ENCODE results near the gene IDI2. TPM values are rescaled to one million over a fixed set of nuclear protein-coding genes. Genes with fewer than 3 reads are reported as not detected.

Gene IDI2
- total and polyA plus RNA-seq, 2 donors (not counting 1 experiment from before 2014, with no cell fraction given), result not detected

DNA sequence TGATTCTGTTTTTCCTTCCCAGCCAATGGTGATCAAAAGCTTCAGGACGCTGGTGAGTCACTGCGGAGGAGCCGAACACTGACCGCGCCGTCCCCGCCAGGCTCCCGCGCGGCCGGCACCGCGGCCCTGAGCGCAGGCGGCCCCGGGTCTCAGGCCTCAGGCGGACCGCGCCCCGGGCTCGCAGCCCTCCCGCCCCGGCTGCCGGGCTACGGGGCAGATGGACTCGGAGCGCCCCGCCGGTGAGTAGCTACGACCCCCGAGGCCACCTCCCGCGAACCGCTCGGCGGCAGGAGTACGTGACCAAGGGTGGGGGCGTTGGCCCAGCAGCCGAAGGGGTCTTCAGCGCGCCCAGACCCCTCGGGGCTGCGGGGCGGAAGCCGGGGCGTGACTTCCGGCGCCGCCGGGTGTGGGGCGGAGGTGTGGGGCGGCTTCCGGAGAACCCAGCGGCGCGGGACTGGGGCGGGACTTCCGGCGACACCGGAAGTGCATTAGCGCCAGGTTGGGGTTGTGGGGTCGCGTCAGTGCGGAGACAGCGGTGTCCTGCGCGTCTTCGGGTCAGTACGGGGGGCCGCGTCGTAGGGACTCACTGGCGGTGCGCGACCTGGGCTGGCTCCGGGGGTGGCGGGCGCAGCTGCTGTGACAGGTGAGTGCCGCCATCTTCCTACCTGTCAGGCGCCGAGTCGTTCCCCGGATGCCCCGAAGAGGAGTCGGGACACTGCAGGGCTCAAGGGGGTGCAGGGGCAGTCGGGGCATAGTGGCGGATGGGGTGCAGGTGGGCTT is 30.9 kb upstream of the IDI2 start, which contains the start of gene WDR37:
Gene WDR37 (plus strand): TSS at position 60 of the 780 bp plus-strand sequence. CDS start 15,771 bp downstream, outside the sequence.
- H3K4me2 ChIP-seq (ENCODE audit: extremely low read depth, insufficient read depth, low read length), result peak within 1 kb of the TSS; percentile 88
- peak within 1 kb of the TSS; percentile 100 for H3K9ac ChIP-seq (ENCODE audit: insufficient read depth, low read length)
- H3K27me3 ChIP-seq (ENCODE audit: control insufficient read depth, insufficient read depth, low read length), result no peaks in the 10 kb centered on the region
- H3K27ac ChIP-seq (ENCODE audit: insufficient read depth, low read length), result peak within 1 kb of the TSS; percentile 99
- no peaks in the 10 kb centered on the region for H3K9me3 ChIP-seq (ENCODE audit: control insufficient read depth, insufficient read depth, low read depth, low read length)
- peaks cover 4% of the 10 kb centered on the region for H3K4me1 ChIP-seq (ENCODE audit: control insufficient read depth, extremely low read depth, insufficient read depth, low read length)
- peak; percentile 88 to 90 for DNase-seq (ENCODE audit: low read depth in 2 of 2)
- H2AFZ ChIP-seq (ENCODE audit: low read length), result peak within 1 kb of the TSS; percentile 57
- H3K4me3 ChIP-seq (replicated peaks in 1 of 4; ENCODE audit: control extremely low read depth in 1 of 4, insufficient read depth in 1 of 4, low read depth in 3 of 4, low read length in 4 of 4), result peak within 1 kb of the TSS; percentile 92 to 98 (median 94)
- H4K20me1 ChIP-seq (ENCODE audit: control insufficient read depth, extremely low read depth, insufficient read depth, low read length), result no peaks in the 10 kb centered on the region
- peaks cover 84% of the 10 kb centered on the region for H3K79me2 ChIP-seq (ENCODE audit: control insufficient read depth, insufficient read depth, low read length)
- TF ChIP-seq EZH2 (IDR thresholded peaks at IDR 0.05; ENCODE audit: low read length, missing control alignments), result no peak
- TF ChIP-seq, protein P1, sequence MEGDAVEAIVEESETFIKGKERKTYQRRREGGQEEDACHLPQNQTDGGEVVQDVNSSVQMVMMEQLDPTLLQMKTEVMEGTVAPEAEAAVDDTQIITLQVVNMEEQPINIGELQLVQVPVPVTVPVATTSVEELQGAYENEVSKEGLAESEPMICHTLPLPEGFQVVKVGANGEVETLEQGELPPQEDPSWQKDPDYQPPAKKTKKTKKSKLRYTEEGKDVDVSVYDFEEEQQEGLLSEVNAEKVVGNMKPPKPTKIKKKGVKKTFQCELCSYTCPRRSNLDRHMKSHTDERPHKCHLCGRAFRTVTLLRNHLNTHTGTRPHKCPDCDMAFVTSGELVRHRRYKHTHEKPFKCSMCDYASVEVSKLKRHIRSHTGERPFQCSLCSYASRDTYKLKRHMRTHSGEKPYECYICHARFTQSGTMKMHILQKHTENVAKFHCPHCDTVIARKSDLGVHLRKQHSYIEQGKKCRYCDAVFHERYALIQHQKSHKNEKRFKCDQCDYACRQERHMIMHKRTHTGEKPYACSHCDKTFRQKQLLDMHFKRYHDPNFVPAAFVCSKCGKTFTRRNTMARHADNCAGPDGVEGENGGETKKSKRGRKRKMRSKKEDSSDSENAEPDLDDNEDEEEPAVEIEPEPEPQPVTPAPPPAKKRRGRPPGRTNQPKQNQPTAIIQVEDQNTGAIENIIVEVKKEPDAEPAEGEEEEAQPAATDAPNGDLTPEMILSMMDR (conservative IDR thresholded peaks at IDR 0.05 in 1 of 2, IDR thresholded peaks at IDR 0.05 in 1 of 2; ENCODE audit: low read depth in 1 of 2, low read length in 2 of 2), result no peak
- H3K36me3 ChIP-seq (ENCODE audit: control insufficient read depth, insufficient read depth, low read length), result peaks cover 3% of the 10 kb centered on the region

DNA sequence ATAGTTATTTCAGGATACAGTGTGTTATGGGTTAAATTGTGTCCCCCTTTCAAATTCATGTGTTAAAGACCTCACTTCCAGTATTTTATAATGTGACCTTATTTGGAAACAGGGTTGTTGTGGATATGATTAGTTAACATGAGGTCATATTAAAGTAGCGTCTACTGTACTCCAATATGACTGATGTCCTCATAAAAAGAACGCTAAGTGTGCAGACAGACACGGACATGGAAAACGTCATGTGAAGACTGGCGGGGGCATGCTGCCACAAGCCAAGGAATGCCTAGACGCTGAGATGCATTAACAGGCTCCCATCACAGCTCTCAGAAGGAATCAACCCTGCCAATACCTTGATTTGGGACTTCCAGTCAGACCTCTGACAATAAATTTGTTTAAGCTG is 29.0 kb upstream of the IDI2 start:
- Histone ChIP-seq H2AFZ (ENCODE audit: low read length) (no peak overlapping the region), H3K4me1 (ENCODE audit: control insufficient read depth, extremely low read depth, insufficient read depth, low read length) (peaks cover 7% of the 10 kb centered on the region), H3K27me3 (ENCODE audit: control insufficient read depth, insufficient read depth, low read length) (no peaks in the 10 kb centered on the region), H3K9me3 (ENCODE audit: control insufficient read depth, insufficient read depth, low read depth, low read length) (no peaks in the 10 kb centered on the region), H3K9ac (ENCODE audit: insufficient read depth, low read length) (no peak overlapping the region), H3K27ac (ENCODE audit: insufficient read depth, low read length) (no peak overlapping the region), H4K20me1 (ENCODE audit: control insufficient read depth, extremely low read depth, insufficient read depth, low read length) (no peaks in the 10 kb centered on the region), H3K79me2 (ENCODE audit: control insufficient read depth, insufficient read depth, low read length) (peaks cover 81% of the 10 kb centered on the region), H3K4me3 (replicated peaks in 1 of 4; ENCODE audit: control extremely low read depth in 1 of 4, insufficient read depth in 1 of 4, low read depth in 3 of 4, low read length in 4 of 4) (peak overlapping the region; percentile 92 to 98 (median 94)), H3K36me3 (ENCODE audit: control insufficient read depth, insufficient read depth, low read length) (peaks cover 3% of the 10 kb centered on the region), H3K4me2 (ENCODE audit: extremely low read depth, insufficient read depth, low read length) (peak overlapping the region; percentile 84)
- no peak for TF ChIP-seq EZH2 (IDR thresholded peaks at IDR 0.05; ENCODE audit: low read length, missing control alignments)
- TF ChIP-seq, protein P1 (conservative IDR thresholded peaks at IDR 0.05 in 1 of 2, IDR thresholded peaks at IDR 0.05 in 1 of 2; ENCODE audit: low read depth in 1 of 2, low read length in 2 of 2), result no peak
- DNase-seq (ENCODE audit: low read depth in 2 of 2), result no peak

DNA sequence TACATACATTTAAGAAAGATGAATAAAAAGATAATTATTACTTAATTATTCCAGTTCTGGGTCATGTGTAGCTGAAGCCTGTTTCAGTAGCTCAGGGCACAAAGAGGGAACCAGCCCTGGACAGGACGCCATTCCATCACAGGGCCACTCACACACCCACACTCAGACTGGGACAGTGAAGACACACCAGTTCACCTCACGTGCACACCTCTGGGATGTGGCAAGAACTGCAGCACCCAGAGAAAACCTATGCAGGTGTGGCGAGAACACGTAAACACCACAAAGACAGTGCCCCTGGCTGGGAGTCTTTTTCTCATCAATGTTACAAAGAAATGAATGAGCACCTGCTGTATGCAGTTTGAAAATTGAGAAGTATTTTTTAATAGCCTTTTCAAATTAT is 24.9 kb upstream of the IDI2 start:
- H3K79me2 ChIP-seq (ENCODE audit: control insufficient read depth, insufficient read depth, low read length), result peaks cover 69% of the 10 kb centered on the region
- DNase-seq (ENCODE audit: low read depth in 2 of 2), result no peak
- peaks cover 3% of the 10 kb centered on the region for H3K36me3 ChIP-seq (ENCODE audit: control insufficient read depth, insufficient read depth, low read length)
- H3K4me3 ChIP-seq (replicated peaks in 1 of 4; ENCODE audit: control extremely low read depth in 1 of 4, insufficient read depth in 1 of 4, low read depth in 3 of 4, low read length in 4 of 4), result peak overlapping the region; percentile 56 to 95 (median 80)
- no peaks in the 10 kb centered on the region for H3K9me3 ChIP-seq (ENCODE audit: control insufficient read depth, insufficient read depth, low read depth, low read length)
- H3K9ac ChIP-seq (ENCODE audit: insufficient read depth, low read length), result peak overlapping the region; percentile 11
- H3K27me3 ChIP-seq (ENCODE audit: control insufficient read depth, insufficient read depth, low read length), result no peaks in the 10 kb centered on the region
- peak overlapping the region; percentile 90 for H3K4me2 ChIP-seq (ENCODE audit: extremely low read depth, insufficient read depth, low read length)
- H2AFZ ChIP-seq (ENCODE audit: low read length), result no peak overlapping the region
- H4K20me1 ChIP-seq (ENCODE audit: control insufficient read depth, extremely low read depth, insufficient read depth, low read length), result no peaks in the 10 kb centered on the region
- peak overlapping the region; percentile 98 for H3K27ac ChIP-seq (ENCODE audit: insufficient read depth, low read length)
- peaks cover 7% of the 10 kb centered on the region for H3K4me1 ChIP-seq (ENCODE audit: control insufficient read depth, extremely low read depth, insufficient read depth, low read length)
- TF ChIP-seq EZH2 (IDR thresholded peaks at IDR 0.05; ENCODE audit: low read length, missing control alignments), result no peak
- TF ChIP-seq, protein P1 (conservative IDR thresholded peaks at IDR 0.05 in 1 of 2, IDR thresholded peaks at IDR 0.05 in 1 of 2; ENCODE audit: low read depth in 1 of 2, low read length in 2 of 2), result no peak
